ENCODE measurements around the gene ATP5F1C. TPM values are rescaled to one million over a fixed set of nuclear protein-coding genes. Genes with fewer than 3 reads are reported as not detected.
"Not testable (repeated sequence)": the region's sequence is repeated elsewhere in the genome, so short reads cannot be mapped to it uniquely, and the experiment has no call there.

The ATP5F1C gene
- total RNA-seq, 4 donors from 2014 or later: 193 to 492 (median 332) TPM

GRCh38 chr10:7804741-7805140, 16.8 kb downstream of the ATP5F1C start:
- Histone ChIP-seq H3K9me3 (no peaks in the 10 kb centered on the region), H3K27me3 (no peaks in the 10 kb centered on the region), H3K4me1 (no peaks in the 10 kb centered on the region), H3K27ac (no peak overlapping the region), H3K36me3 (peaks cover 0 to 76% (median 30%) of the 10 kb centered on the region in 4 donors), H3K4me3 (no peak overlapping the region)
- 43 to 58% methylated on average over 1 to 2 of the region's 2 CpGs for WGBS, 2 donors (ENCODE audit: low coverage in 1 of 2)
- TF ChIP-seq EP300 (IDR thresholded peaks at IDR 0.05; ENCODE audit: low read depth) (no peak), POLR2A (IDR thresholded peaks at IDR 0.05) (no peak), POLR2AphosphoS5 (IDR thresholded peaks at IDR 0.05) (no peak), CTCF (IDR thresholded peaks at IDR 0.05) (no peak)
- no peak for DNase-seq
- in situ Hi-C loops (cut with MboI; ENCODE audit: low pct_ligation_motif_present in 1 of 4, low pct_unique_long_range_greater_than_20kb in 1 of 4, low sequenced_read_pairs in 3 of 4): no loop called here
- intact Hi-C loops (cut with DNase I; ENCODE audit: low total_unique reads): no loop called here

- Histone ChIP-seq H3K4me3 (no peak overlapping the region), H3K36me3 (peaks cover 0 to 39% (median 10%) of the 10 kb centered on the region in 4 donors), H3K4me1 (peaks cover 0 to 15% (median 5%) of the 10 kb centered on the region in 4 donors), H3K9me3 (no peaks in the 10 kb centered on the region), H3K27ac (no peak overlapping the region), H3K27me3 (no peaks in the 10 kb centered on the region)
- in situ Hi-C loops (cut with MboI; ENCODE audit: low pct_ligation_motif_present in 1 of 4, low pct_unique_long_range_greater_than_20kb in 1 of 4, low sequenced_read_pairs in 3 of 4): no loop called here
- no peak for DNase-seq
- TF ChIP-seq POLR2A (IDR thresholded peaks at IDR 0.05) (no peak), CTCF (IDR thresholded peaks at IDR 0.05) (no peak), POLR2AphosphoS5 (IDR thresholded peaks at IDR 0.05) (no peak), EP300 (IDR thresholded peaks at IDR 0.05; ENCODE audit: low read depth) (no peak)
- 63 to 77% methylated on average over 4 of the region's 4 CpGs for WGBS, 2 donors (ENCODE audit: low coverage in 1 of 2)
- intact Hi-C loops (cut with DNase I; ENCODE audit: low total_unique reads): no loop called here
These were observed 20.8 kb downstream of the ATP5F1C start for GRCh38 chr10:7808686-7809267.

GRCh38 chr10:7810443-7810842, 22.5 kb downstream of the ATP5F1C start:
- Histone ChIP-seq H3K4me1 (peaks cover 0 to 15% (median 5%) of the 10 kb centered on the region in 4 donors), H3K27me3 (no peaks in the 10 kb centered on the region), H3K4me3 (no peak overlapping the region), H3K9me3 (no peaks in the 10 kb centered on the region), H3K36me3 (peaks cover 0 to 24% (median 7%) of the 10 kb centered on the region in 4 donors), H3K27ac (no peak overlapping the region)
- DNase-seq: no peak
- TF ChIP-seq POLR2A (IDR thresholded peaks at IDR 0.05) (no peak), CTCF (IDR thresholded peaks at IDR 0.05) (no peak), POLR2AphosphoS5 (IDR thresholded peaks at IDR 0.05) (no peak), EP300 (IDR thresholded peaks at IDR 0.05; ENCODE audit: low read depth) (no peak)
- intact Hi-C loops (cut with DNase I; ENCODE audit: low total_unique reads): no loop called here
- in situ Hi-C loops (cut with MboI; ENCODE audit: low pct_ligation_motif_present in 1 of 4, low pct_unique_long_range_greater_than_20kb in 1 of 4, low sequenced_read_pairs in 3 of 4): no loop called here
- WGBS, 2 donors (ENCODE audit: low coverage in 1 of 2): 78 to 79% methylated on average over 6 to 7 of the region's 7 CpGs

GRCh38 chr10:7811000-7811399, 23.0 kb downstream of the ATP5F1C start:
- peaks cover 0 to 22% (median 5%) of the 10 kb centered on the region in 4 donors for H3K36me3 ChIP-seq
- H3K4me3 ChIP-seq: no peak overlapping the region
- no peaks in the 10 kb centered on the region for H3K9me3 ChIP-seq
- no peaks in the 10 kb centered on the region for H3K27me3 ChIP-seq
- no peak for DNase-seq
- in situ Hi-C loops (cut with MboI; ENCODE audit: low pct_ligation_motif_present in 1 of 4, low pct_unique_long_range_greater_than_20kb in 1 of 4, low sequenced_read_pairs in 3 of 4): no loop called here
- TF ChIP-seq EP300 (IDR thresholded peaks at IDR 0.05; ENCODE audit: low read depth) (no peak), CTCF (IDR thresholded peaks at IDR 0.05) (no peak), POLR2A (IDR thresholded peaks at IDR 0.05) (no peak), POLR2AphosphoS5 (IDR thresholded peaks at IDR 0.05) (no peak)
- peak overlapping the region in 2 of 4 donors; percentile 5 to 55 for H3K27ac ChIP-seq
- peaks cover 0 to 15% (median 5%) of the 10 kb centered on the region in 4 donors for H3K4me1 ChIP-seq
- WGBS, 2 donors (ENCODE audit: low coverage in 1 of 2): 81 to 92% methylated on average over 5 of the region's 5 CpGs
- intact Hi-C loops (cut with DNase I; ENCODE audit: low total_unique reads): no loop called here

- peaks cover 0 to 17% (median 5%) of the 10 kb centered on the region in 4 donors for H3K36me3 ChIP-seq
- H3K27me3 ChIP-seq; in situ Hi-C loops (cut with MboI; ENCODE audit: low pct_ligation_motif_present in 1 of 4, low pct_unique_long_range_greater_than_20kb in 1 of 4, low sequenced_read_pairs in 3 of 4); H3K9me3 ChIP-seq; intact Hi-C loops (cut with DNase I; ENCODE audit: low total_unique reads): not testable (repeated sequence)
- H3K4me3 ChIP-seq: peak overlapping the region in 1 of 4 donors; percentile 4
- H3K4me1 ChIP-seq: peaks cover 0 to 15% (median 5%) of the 10 kb centered on the region in 4 donors
- 46% methylated on average over 7 of the region's 7 CpGs; no CpG with 5 or more reads in 1 of the 2 donors for WGBS, 2 donors (ENCODE audit: low coverage in 1 of 2)
- DNase-seq: peak; percentile 30
- peak overlapping the region in 2 of 4 donors; percentile 5 to 55 for H3K27ac ChIP-seq
These were observed 23.8 kb downstream of the ATP5F1C start for GRCh38 chr10:7811743-7812142.

Data from transverse colon (tissue), 4 donors.